ENCODE results near the gene CCDC9B.
A peak's percentile ranks its signal among the peaks of the same experiment; 100 is the strongest.

GRCh38 chr15:40344631-40345120, 3.9 kb upstream of the CCDC9B start:
- TF ChIP-seq CTCF (IDR thresholded peaks at IDR 0.05) (peak; percentile 39 to 62 (median 57)), POLR2A (IDR thresholded peaks at IDR 0.05) (no peak)
